ENCODE measurements around the gene NLRP11.
"Not testable (repeated sequence)": the region's sequence is repeated elsewhere in the genome, so short reads cannot be mapped to it uniquely, and the experiment has no call there.

GRCh38 chr19:55769632-55770031 lies 62.2 kb downstream of the NLRP11 start:
- TF ChIP-seq SPI1, POLR2AphosphoS5 (IDR thresholded peaks at IDR 0.05; ENCODE audit: low read depth, low read length): not testable (repeated sequence)

Data from GM12891 (cell line).